CD4-positive, CD25-positive, alpha-beta regulatory T cell (primary cell): Measurements from ENCODE around the gene MORN2. TPM values are rescaled to one million over a fixed set of nuclear protein-coding genes. Genes with fewer than 3 reads are reported as not detected.

Experiments
- ATAC-seq, 2 donors: fragments of 150-1000 bp; cut with Tn5 transposase; one replicate each; pipeline ENCODE4 v1.10.0; 2021; ENCODE audit warnings: low read depth in 2 of 2, moderate number of reproducible peaks in 2 of 2, moderate library complexity in 1 of 2
- DNase-seq, 3 donors: peaks; one replicate each; pipeline versions ENCODE4 v3.0.0 to v3.0.0-alpha.2; 2012 to 2022; ENCODE audit warnings: mixed read lengths in 1 of 3
- H3K27ac ChIP-seq: one replicate; pipeline ENCODE4 v1.7.0; 2013; ENCODE audit warnings: mild to moderate bottlenecking, low read length; ENCODE audit not compliant: insufficient read depth, poor library complexity, severe bottlenecking
- H3K27me3 ChIP-seq: one replicate; pipeline ENCODE4 v1.7.0; 2013; ENCODE audit warnings: low read length; ENCODE audit not compliant: control insufficient read depth, insufficient read depth
- H3K36me3 ChIP-seq: one replicate; pipeline ENCODE4 v1.7.0; 2013; ENCODE audit warnings: mild to moderate bottlenecking, low read length, moderate library complexity; ENCODE audit not compliant: control insufficient read depth, insufficient read depth
- H3K4me1 ChIP-seq: 2 replicates; pipeline ENCODE4 v1.7.0; 2013; ENCODE audit warnings: mild to moderate bottlenecking, low read length; ENCODE audit not compliant: insufficient read depth, control insufficient read depth, poor library complexity, severe bottlenecking
- H3K4me3 ChIP-seq: one replicate; pipeline ENCODE4 v1.7.0; 2013; ENCODE audit warnings: low read depth, mild to moderate bottlenecking, low read length, moderate library complexity
- H3K9me3 ChIP-seq, 2 experiments: 1 replicate in 1 of 2; 2 replicates in 1 of 2; pipeline ENCODE4 v1.7.0; 2013; ENCODE audit warnings: low read length in 2 of 2, mild to moderate bottlenecking in 1 of 2, moderate library complexity in 1 of 2; ENCODE audit not compliant: control insufficient read depth in 2 of 2
- H3K27ac Mint-ChIP-seq, 3 donors: one replicate each; pipeline ENCODE4 v1.8.0; 2020 to 2022; ENCODE audit warnings: mild to moderate bottlenecking in 3 of 3, mixed read lengths in 3 of 3, moderate library complexity in 2 of 3
- H3K27me3 Mint-ChIP-seq: one replicate; pipeline ENCODE4 v1.8.0; 2022; ENCODE audit warnings: mild to moderate bottlenecking, mixed read lengths
- H3K36me3 Mint-ChIP-seq: one replicate; pipeline ENCODE4 v1.8.0; 2020; ENCODE audit warnings: mixed read lengths
- H3K4me1 Mint-ChIP-seq, 4 donors: one replicate each; pipeline ENCODE4 v1.8.0; 2020 to 2022; ENCODE audit warnings: mixed read lengths in 4 of 4, mild to moderate bottlenecking in 1 of 4
- H3K4me3 Mint-ChIP-seq, 4 donors: one replicate each; pipeline ENCODE4 v1.8.0; 2020 to 2022; ENCODE audit warnings: mild to moderate bottlenecking in 4 of 4, mixed read lengths in 4 of 4, moderate library complexity in 3 of 4
- H3K9me3 Mint-ChIP-seq, 7 donors: one replicate each; pipeline ENCODE4 v1.8.0; 2020 to 2022; ENCODE audit warnings: mixed read lengths in 7 of 7, mild to moderate bottlenecking in 3 of 7, moderate library complexity in 2 of 7
- polyA plus RNA-seq, 4 donors: library from polyadenylated mRNA; unstranded; fragments of 300-500 nt; fragmentation: Illumina TruSeq; gene quantifications; one replicate each; pipeline ENCODE4 v1.2.3, GENCODE V29; 2021
- total RNA-seq: library from RNA; stranded (reverse); gene quantifications from one replicate; pipeline ENCODE4 v1.2.3, GENCODE V29; 2022

The MORN2 gene
- total and polyA plus RNA-seq, 5 donors from 2014 or later: 1.5 to 8.0 (median 5.3) TPM

DNA sequence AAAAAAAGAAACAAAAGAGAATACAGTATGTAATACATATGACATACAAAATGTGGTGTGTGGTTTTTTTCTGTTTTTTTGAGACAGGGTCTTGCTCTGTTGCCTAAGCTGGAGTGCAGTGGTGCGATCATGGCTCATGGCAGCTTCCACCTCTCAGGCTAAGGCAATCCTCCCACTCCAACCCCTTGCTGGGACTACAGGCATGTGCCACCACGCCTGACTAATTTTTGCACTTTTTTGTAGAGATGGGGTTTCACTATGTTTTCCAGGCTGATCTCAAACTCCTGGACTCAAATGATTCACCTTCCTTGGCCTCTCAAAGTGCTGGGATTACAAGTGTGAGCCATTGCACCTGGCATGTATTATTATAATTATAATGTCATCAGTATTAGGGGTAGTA, 39.0 kb upstream of the MORN2 start:
- H3K9me3 Mint-ChIP-seq: no peaks in the 10 kb centered on the region
- no peak overlapping the region for H3K27ac Mint-ChIP-seq
- DNase-seq (no peak), ATAC-seq (no peak)
- no peaks in the 10 kb centered on the region for H3K4me1 Mint-ChIP-seq
- H3K4me3 Mint-ChIP-seq: no peak overlapping the region
- H3K27me3 ChIP-seq: no peaks in the 10 kb centered on the region
- H3K9me3 ChIP-seq: no peaks in the 10 kb centered on the region
- H3K36me3 ChIP-seq: peaks cover 40% of the 10 kb centered on the region
- H3K4me3 ChIP-seq: no peak overlapping the region
- H3K36me3 Mint-ChIP-seq: peaks cover 28% of the 10 kb centered on the region
- H3K27me3 Mint-ChIP-seq: no peaks in the 10 kb centered on the region
- no peak overlapping the region for H3K27ac ChIP-seq
- H3K4me1 ChIP-seq: no peaks in the 10 kb centered on the region

DNA sequence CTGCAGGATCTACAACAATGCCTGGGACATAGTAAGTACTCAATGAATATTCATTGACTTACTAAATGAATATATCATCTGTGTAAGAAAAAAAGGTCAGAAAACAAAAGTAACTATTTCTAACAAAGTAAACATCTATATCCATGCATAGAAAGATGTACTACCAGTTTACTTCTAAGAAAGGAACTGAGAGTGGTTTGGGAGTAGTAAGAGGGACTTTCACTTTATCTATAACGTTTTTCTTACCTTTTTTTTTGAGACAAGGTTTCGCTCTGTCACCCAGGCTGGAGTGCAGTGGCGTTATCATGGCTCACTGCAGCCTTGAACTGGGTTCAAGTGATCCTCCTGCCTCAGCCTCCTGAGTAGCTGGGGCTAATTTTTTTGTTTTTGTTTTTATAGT, 25.7 kb upstream of the MORN2 start:
- H3K27me3 ChIP-seq: no peaks in the 10 kb centered on the region
- Mint-ChIP-seq H3K27me3 (no peaks in the 10 kb centered on the region), H3K27ac (no peak overlapping the region), H3K9me3 (no peaks in the 10 kb centered on the region), H3K4me1 (no peaks in the 10 kb centered on the region), H3K36me3 (peaks cover 52% of the 10 kb centered on the region), H3K4me3 (no peak overlapping the region)
- ATAC-seq (no peak), DNase-seq (no peak)
- H3K36me3 ChIP-seq: peaks cover 26% of the 10 kb centered on the region
- no peak overlapping the region for H3K27ac ChIP-seq
- H3K4me3 ChIP-seq: no peak overlapping the region
- H3K4me1 ChIP-seq: no peaks in the 10 kb centered on the region
- no peaks in the 10 kb centered on the region for H3K9me3 ChIP-seq

DNA sequence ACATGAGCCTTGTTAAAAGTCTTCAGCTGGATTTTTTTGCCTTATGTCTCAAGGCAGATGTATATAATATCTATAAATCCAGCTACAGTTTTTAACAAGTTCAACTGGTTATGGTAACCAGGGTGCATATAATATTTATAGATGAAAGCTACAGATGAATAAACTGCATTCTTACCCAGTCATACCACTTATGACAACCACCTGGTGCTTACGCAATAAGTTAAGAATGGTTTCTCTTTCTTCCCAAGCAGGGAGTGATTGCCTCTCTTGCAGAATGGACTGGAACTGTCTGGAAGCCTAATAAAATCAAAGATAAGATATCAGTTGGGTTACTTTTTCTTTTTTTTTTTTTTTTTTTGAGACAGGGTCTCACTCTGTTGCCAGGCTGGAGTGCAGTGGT, 19.6 kb upstream of the MORN2 start:
- no peak overlapping the region for H3K4me3 ChIP-seq
- Mint-ChIP-seq H3K9me3 (no peaks in the 10 kb centered on the region), H3K4me1 (no peaks in the 10 kb centered on the region), H3K27me3 (no peaks in the 10 kb centered on the region), H3K27ac (no peak overlapping the region), H3K36me3 (peaks cover 44% of the 10 kb centered on the region), H3K4me3 (no peak overlapping the region)
- ATAC-seq (no peak), DNase-seq (no peak)
- no peaks in the 10 kb centered on the region for H3K9me3 ChIP-seq
- no peaks in the 10 kb centered on the region for H3K4me1 ChIP-seq
- no peaks in the 10 kb centered on the region for H3K27me3 ChIP-seq
- peaks cover 63% of the 10 kb centered on the region for H3K36me3 ChIP-seq
- no peak overlapping the region for H3K27ac ChIP-seq

DNA sequence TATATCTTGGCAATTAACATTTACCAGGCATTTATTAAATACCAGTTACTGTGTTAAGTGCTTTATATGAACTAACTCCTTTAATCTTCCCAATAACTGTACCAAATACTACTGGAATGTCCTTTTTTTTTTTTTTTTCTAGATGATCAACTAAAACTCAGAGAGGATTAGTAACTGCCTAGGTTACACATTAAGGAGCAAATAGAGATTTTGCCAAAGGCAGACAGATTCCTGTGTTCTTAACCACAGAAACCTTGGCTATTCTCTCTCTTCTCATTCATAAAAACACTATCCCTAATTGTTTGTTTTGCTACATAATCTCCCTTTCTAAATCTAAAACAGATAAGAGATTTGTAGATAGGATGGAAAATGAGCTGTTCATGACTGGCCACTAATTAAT, 13.3 kb upstream of the MORN2 start:
- Histone ChIP-seq H3K36me3 (peaks cover 53% of the 10 kb centered on the region), H3K27ac (no peak overlapping the region), H3K4me1 (no peaks in the 10 kb centered on the region), H3K4me3 (no peak overlapping the region), H3K27me3 (no peaks in the 10 kb centered on the region), H3K9me3 (no peaks in the 10 kb centered on the region)
- no peaks in the 10 kb centered on the region for H3K27me3 Mint-ChIP-seq
- peaks cover 4 to 16% (median 13%) of the 10 kb centered on the region in 4 donors for H3K4me1 Mint-ChIP-seq
- ATAC-seq (no peak), DNase-seq (no peak)
- H3K9me3 Mint-ChIP-seq: no peaks in the 10 kb centered on the region
- H3K27ac Mint-ChIP-seq: no peak overlapping the region
- no peak overlapping the region for H3K4me3 Mint-ChIP-seq
- H3K36me3 Mint-ChIP-seq: peaks cover 62% of the 10 kb centered on the region

DNA sequence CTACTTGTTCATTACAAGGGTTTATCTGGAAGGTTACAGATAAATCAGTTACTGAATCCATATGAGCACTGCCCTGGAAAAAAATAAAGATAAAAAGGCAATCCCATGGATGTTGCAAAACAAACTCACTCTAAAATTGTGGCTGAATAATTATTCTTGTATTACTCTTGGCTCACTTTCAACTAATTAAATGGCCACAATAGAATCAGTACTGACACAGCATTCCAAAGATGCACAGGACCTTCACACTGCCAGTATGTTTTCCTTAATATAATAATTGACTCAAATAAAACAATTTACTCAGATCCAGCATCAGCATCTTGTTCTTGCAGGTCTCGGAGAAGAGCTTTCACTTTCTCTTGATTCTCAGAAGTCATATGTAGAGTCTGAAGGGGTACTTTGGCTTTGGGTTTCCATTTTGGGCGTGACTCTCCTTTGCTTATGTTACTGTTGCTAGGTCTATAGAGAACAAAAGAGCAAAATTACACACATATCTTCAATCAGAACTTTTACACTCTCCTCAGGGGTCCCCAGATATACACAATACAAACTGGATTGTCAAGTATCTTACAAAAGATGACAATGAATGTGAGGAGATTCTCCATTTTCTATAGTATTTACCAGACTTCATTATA, 12.6 kb upstream of the MORN2 start:
- no peaks in the 10 kb centered on the region for H3K4me1 ChIP-seq
- peaks cover 4 to 16% (median 13%) of the 10 kb centered on the region in 4 donors for H3K4me1 Mint-ChIP-seq
- H3K27ac Mint-ChIP-seq: peak overlapping the region in 1 of 3 donors; percentile 22
- no peaks in the 10 kb centered on the region for H3K27me3 Mint-ChIP-seq
- H3K4me3 Mint-ChIP-seq: peak overlapping the region in 1 of 4 donors; percentile 43
- no peaks in the 10 kb centered on the region for H3K9me3 ChIP-seq
- peaks cover 0 to 1% (median 0%) of the 10 kb centered on the region in 7 donors for H3K9me3 Mint-ChIP-seq
- H3K36me3 Mint-ChIP-seq: peaks cover 66% of the 10 kb centered on the region
- DNase-seq (peak in 1 of 3 donors; percentile 49), ATAC-seq (peak in 1 of 2 donors; percentile 37)
- peaks cover 47% of the 10 kb centered on the region for H3K36me3 ChIP-seq
- no peak overlapping the region for H3K4me3 ChIP-seq
- H3K27ac ChIP-seq: no peak overlapping the region
- no peaks in the 10 kb centered on the region for H3K27me3 ChIP-seq

DNA sequence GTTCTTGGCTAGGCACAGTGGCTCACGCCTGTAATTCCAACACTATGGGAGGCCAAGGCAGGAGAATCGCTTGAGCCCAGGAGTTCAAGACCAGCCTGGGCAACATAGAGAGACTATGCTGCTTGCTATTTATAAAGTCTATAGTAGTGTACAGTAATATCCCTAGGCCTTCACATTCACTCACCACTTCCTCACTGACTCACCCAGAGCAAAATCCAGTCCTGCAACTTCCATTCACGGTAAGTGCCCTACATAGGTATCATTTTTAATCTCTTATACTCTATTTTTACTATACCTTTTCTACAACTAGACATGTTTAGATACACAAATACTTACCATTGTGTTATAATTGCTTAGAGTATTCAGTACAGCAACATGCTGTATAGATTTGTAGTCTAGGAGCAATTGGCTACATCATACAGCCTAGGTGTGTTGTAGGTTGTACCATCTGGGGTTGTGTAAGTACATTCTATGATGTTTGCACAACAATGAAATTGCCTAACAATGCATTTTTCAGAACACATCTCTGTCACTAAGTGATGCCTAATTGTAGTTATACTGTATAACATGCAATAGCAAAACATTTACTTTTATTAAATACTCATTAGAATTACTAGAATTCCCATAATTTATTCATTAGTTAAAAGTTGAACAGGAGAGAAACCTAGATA, 8.9 kb upstream of the MORN2 start:
- Histone ChIP-seq H3K4me1 (no peaks in the 10 kb centered on the region), H3K4me3 (no peak overlapping the region), H3K27ac (no peak overlapping the region), H3K9me3 (peaks cover 0 to 2% of the 10 kb centered on the region in 2 experiments), H3K27me3 (no peaks in the 10 kb centered on the region), H3K36me3 (peaks cover 19% of the 10 kb centered on the region)
- ATAC-seq (no peak), DNase-seq (no peak)
- Mint-ChIP-seq H3K4me1 (peaks cover 9 to 29% (median 14%) of the 10 kb centered on the region in 4 donors), H3K36me3 (peaks cover 57% of the 10 kb centered on the region), H3K9me3 (peaks cover 0 to 12% (median 7%) of the 10 kb centered on the region in 7 donors), H3K27ac (no peak overlapping the region), H3K27me3 (no peaks in the 10 kb centered on the region), H3K4me3 (no peak overlapping the region)

DNA sequence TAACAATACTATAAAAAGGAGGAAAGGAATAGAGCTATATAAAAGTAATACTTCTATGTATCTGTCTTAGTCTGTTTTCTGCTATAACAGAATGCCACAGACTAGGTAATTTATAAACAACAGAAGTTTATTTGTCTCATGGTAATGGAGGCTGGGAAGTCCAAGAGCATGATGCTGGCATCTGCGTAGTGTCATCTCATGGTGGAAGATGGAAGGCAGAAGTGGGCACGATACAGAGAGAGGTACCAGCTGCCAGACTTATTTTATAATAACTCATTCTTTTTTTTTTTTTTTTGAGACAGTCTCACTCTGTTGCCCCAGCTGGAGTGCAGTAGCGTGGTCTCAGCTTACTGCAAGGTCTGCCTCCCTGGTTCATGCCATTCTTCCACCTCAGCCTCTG, 4.3 kb upstream of the MORN2 start:
- peaks cover 7% of the 10 kb centered on the region for H3K36me3 ChIP-seq
- H3K9me3 Mint-ChIP-seq: peaks cover 0 to 20% (median 7%) of the 10 kb centered on the region in 7 donors
- H3K27ac ChIP-seq: no peak overlapping the region
- peaks cover 40% of the 10 kb centered on the region for H3K36me3 Mint-ChIP-seq
- peaks cover 19 to 38% (median 28%) of the 10 kb centered on the region in 4 donors for H3K4me1 Mint-ChIP-seq
- H3K27me3 ChIP-seq: no peaks in the 10 kb centered on the region
- no peak overlapping the region for H3K27ac Mint-ChIP-seq
- H3K9me3 ChIP-seq: peaks cover 0 to 2% of the 10 kb centered on the region in 2 experiments
- H3K4me3 ChIP-seq: no peak overlapping the region
- peak overlapping the region in 1 of 4 donors; percentile 39 for H3K4me3 Mint-ChIP-seq
- DNase-seq (no peak), ATAC-seq (no peak)
- peaks cover 13% of the 10 kb centered on the region for H3K4me1 ChIP-seq
- H3K27me3 Mint-ChIP-seq: no peaks in the 10 kb centered on the region

DNA sequence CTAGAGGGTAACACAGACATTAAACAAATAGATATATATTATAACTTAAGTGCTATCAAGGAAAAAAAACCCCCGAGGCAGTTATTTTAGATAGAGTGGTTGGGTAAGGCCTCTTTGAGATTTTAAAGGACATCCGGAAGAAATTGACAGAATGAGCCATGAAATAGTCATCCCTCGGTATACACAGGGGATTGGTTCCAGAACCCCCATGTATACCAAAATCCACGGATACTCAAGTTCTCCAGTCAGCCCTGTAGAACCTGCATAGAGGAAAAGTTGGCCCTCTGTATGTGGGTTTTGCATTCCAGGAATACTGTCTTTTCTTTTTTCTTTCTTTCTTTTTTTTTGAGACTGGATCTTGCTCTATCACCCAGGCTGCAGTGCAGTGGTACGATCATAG, 2.0 kb upstream of the MORN2 start:
- Mint-ChIP-seq H3K36me3 (peaks cover 28% of the 10 kb centered on the region), H3K27ac (no peak overlapping the region), H3K4me3 (peak overlapping the region in 3 of 4 donors; percentile 18 to 100 (median 56)), H3K27me3 (no peaks in the 10 kb centered on the region), H3K4me1 (peaks cover 23 to 42% (median 31%) of the 10 kb centered on the region in 4 donors), H3K9me3 (peaks cover 0 to 20% (median 5%) of the 10 kb centered on the region in 7 donors)
- no peak overlapping the region for H3K27ac ChIP-seq
- no peak overlapping the region for H3K4me3 ChIP-seq
- H3K4me1 ChIP-seq: peaks cover 16% of the 10 kb centered on the region
- no peaks in the 10 kb centered on the region for H3K36me3 ChIP-seq
- ATAC-seq (no peak), DNase-seq (no peak)
- H3K9me3 ChIP-seq: peaks cover 0 to 2% of the 10 kb centered on the region in 2 experiments
- H3K27me3 ChIP-seq: no peaks in the 10 kb centered on the region
